ENCODE measurements around the gene PLPP3. TPM values are rescaled to one million over a fixed set of nuclear protein-coding genes. Genes with fewer than 3 reads are reported as not detected.

Gene PLPP3
- total and polyA plus RNA-seq, 9 of the 15 experiments (the other 6 are each of a cell fraction or from before 2014, with no cell fraction given) = 0.07 to 0.54 (median 0.20) TPM

DNA sequence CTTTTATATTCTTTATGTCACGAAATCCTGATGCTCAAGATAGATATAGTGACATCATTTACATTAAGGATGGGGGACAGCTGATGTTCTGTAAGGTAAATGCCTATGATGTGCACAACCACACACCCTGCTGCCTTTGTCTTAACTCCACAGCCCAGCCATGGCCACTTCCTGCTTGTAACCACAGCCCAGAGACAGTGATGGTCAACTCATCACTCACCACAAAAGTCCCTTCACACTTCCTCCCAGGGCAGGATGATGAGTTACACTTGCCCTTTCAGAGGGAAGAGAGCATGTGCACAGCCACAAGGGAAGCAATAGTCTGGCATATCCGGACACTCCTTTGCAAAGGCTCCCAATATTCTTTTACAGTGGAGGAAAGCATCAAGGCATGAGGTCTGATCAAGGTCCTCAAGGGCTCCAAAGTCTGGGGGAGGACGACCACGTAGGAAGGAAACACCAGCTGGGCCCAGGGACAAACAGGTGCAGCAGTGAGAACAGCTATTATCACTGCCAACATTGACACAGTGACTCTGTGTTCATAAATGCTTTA lies 53.8 kb downstream of the PLPP3 start (continued):
- TF ChIP-seq, protein P1, sequence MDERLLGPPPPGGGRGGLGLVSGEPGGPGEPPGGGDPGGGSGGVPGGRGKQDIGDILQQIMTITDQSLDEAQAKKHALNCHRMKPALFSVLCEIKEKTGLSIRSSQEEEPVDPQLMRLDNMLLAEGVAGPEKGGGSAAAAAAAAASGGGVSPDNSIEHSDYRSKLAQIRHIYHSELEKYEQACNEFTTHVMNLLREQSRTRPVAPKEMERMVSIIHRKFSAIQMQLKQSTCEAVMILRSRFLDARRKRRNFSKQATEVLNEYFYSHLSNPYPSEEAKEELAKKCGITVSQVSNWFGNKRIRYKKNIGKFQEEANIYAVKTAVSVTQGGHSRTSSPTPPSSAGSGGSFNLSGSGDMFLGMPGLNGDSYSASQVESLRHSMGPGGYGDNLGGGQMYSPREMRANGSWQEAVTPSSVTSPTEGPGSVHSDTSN (CRISPR knock-in tag; IDR thresholded peaks at IDR 0.05; ENCODE audit: low read depth) = no peak
- TF ChIP-seq, protein P1 (tag; conservative IDR thresholded peaks at IDR 0.05; ENCODE audit: low read depth) = peak; percentile 61
- TF ChIP-seq SP2 (IDR thresholded peaks at IDR 0.05; ENCODE audit: extremely low read depth, low read depth, low read length, poor library complexity, severe bottlenecking) = no peak
- TF ChIP-seq PURB (CRISPR knock-in tag; IDR thresholded peaks at IDR 0.05; ENCODE audit: low read depth) = no peak
- TF ChIP-seq, protein P2, sequence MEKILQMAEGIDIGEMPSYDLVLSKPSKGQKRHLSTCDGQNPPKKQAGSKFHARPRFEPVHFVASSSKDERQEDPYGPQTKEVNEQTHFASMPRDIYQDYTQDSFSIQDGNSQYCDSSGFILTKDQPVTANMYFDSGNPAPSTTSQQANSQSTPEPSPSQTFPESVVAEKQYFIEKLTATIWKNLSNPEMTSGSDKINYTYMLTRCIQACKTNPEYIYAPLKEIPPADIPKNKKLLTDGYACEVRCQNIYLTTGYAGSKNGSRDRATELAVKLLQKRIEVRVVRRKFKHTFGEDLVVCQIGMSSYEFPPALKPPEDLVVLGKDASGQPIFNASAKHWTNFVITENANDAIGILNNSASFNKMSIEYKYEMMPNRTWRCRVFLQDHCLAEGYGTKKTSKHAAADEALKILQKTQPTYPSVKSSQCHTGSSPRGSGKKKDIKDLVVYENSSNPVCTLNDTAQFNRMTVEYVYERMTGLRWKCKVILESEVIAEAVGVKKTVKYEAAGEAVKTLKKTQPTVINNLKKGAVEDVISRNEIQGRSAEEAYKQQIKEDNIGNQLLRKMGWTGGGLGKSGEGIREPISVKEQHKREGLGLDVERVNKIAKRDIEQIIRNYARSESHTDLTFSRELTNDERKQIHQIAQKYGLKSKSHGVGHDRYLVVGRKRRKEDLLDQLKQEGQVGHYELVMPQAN (IDR thresholded peaks at IDR 0.05; ENCODE audit: borderline replicate concordance) = no peak
- TF ChIP-seq MAFG (tag; conservative IDR thresholded peaks at IDR 0.05) = no peak
- 0 out of 2 replicates have a peak, but pooled peaks have one; percentile 37 for TF ChIP-seq ARID1B (IDR thresholded peaks at IDR 0.05)
- TF ChIP-seq, protein P3, sequence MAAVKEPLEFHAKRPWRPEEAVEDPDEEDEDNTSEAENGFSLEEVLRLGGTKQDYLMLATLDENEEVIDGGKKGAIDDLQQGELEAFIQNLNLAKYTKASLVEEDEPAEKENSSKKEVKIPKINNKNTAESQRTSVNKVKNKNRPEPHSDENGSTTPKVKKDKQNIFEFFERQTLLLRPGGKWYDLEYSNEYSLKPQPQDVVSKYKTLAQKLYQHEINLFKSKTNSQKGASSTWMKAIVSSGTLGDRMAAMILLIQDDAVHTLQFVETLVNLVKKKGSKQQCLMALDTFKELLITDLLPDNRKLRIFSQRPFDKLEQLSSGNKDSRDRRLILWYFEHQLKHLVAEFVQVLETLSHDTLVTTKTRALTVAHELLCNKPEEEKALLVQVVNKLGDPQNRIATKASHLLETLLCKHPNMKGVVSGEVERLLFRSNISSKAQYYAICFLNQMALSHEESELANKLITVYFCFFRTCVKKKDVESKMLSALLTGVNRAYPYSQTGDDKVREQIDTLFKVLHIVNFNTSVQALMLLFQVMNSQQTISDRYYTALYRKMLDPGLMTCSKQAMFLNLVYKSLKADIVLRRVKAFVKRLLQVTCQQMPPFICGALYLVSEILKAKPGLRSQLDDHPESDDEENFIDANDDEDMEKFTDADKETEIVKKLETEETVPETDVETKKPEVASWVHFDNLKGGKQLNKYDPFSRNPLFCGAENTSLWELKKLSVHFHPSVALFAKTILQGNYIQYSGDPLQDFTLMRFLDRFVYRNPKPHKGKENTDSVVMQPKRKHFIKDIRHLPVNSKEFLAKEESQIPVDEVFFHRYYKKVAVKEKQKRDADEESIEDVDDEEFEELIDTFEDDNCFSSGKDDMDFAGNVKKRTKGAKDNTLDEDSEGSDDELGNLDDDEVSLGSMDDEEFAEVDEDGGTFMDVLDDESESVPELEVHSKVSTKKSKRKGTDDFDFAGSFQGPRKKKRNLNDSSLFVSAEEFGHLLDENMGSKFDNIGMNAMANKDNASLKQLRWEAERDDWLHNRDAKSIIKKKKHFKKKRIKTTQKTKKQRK (IDR thresholded peaks at IDR 0.05; ENCODE audit: borderline replicate concordance, low read depth, low read length) = no peak
- no peak for TF ChIP-seq GATA2 (CRISPR knock-in tag; IDR thresholded peaks at IDR 0.05)
- TF ChIP-seq RBM15 (IDR thresholded peaks at IDR 0.05; ENCODE audit: insufficient read depth, low read length) = no peak
- TF ChIP-seq ZNF75A (CRISPR knock-in tag; IDR thresholded peaks at IDR 0.05) = no peak
- no peak for TF ChIP-seq SMARCB1 (IDR thresholded peaks at IDR 0.05; ENCODE audit: insufficient read length, low read depth)
- TF ChIP-seq, protein P4, sequence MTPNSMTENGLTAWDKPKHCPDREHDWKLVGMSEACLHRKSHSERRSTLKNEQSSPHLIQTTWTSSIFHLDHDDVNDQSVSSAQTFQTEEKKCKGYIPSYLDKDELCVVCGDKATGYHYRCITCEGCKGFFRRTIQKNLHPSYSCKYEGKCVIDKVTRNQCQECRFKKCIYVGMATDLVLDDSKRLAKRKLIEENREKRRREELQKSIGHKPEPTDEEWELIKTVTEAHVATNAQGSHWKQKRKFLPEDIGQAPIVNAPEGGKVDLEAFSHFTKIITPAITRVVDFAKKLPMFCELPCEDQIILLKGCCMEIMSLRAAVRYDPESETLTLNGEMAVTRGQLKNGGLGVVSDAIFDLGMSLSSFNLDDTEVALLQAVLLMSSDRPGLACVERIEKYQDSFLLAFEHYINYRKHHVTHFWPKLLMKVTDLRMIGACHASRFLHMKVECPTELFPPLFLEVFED (CRISPR knock-in tag; conservative IDR thresholded peaks at IDR 0.05) = no peak
- TF ChIP-seq JUND (IDR thresholded peaks at IDR 0.05; ENCODE audit: borderline replicate concordance, low read depth, low read length) = no peak
- TF ChIP-seq JUND (tag; IDR thresholded peaks at IDR 0.05; ENCODE audit: borderline replicate concordance, low read depth, low read length) = no peak
